HCT116 (cell line): ENCODE data around the gene CENPP.

ENCODE experiments used
- POLR2A ChIP-seq: IDR thresholded peaks from 2 replicates; pipeline ENCODE4 v1.7.0; 2011; ENCODE audit warnings: borderline replicate concordance; ENCODE audit not compliant: insufficient read depth, insufficient read length; ENCODE audit errors: extremely low read depth
- TF ChIP-seq, protein P1 (sequence below), 3 experiments: fragments of 200-600 bp in 1 of 3; sonication (generic) in 1 of 3; IDR thresholded peaks in 2 of 3; conservative IDR thresholded peaks in 1 of 3; 2 replicates each; pipeline ENCODE4 v1.5.1; 2012 to 2017; ENCODE audit warnings: low read depth in 2 of 3, low read length in 2 of 3, antibody characterized with exemption in 1 of 3, borderline replicate concordance in 1 of 3, control low read depth in 1 of 3, mild to moderate bottlenecking in 1 of 3, mixed read lengths in 1 of 3, mixed run types in 1 of 3, moderate library complexity in 1 of 3; ENCODE audit not compliant: insufficient read depth in 1 of 3

DNA sequence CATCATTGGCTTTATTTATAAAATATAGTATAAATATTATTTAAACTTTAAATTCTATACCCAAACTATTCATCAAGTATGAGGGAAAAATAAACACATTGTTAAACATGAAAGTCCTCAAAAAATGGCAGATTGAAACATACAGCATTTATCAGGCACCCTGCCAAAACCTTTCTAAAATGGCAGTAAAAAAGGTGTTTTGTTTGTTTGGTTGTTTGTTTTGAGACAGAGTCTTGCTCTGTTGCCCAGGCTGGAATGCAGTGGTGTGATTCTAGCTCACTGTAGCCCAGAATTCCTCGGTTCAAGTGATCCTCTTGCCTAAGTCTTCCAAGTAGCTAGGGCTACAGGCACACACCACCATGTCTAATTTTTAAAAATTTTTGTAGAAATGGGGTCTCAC is 270.2 kb downstream of the CENPP start:
- TF ChIP-seq, protein P1, sequence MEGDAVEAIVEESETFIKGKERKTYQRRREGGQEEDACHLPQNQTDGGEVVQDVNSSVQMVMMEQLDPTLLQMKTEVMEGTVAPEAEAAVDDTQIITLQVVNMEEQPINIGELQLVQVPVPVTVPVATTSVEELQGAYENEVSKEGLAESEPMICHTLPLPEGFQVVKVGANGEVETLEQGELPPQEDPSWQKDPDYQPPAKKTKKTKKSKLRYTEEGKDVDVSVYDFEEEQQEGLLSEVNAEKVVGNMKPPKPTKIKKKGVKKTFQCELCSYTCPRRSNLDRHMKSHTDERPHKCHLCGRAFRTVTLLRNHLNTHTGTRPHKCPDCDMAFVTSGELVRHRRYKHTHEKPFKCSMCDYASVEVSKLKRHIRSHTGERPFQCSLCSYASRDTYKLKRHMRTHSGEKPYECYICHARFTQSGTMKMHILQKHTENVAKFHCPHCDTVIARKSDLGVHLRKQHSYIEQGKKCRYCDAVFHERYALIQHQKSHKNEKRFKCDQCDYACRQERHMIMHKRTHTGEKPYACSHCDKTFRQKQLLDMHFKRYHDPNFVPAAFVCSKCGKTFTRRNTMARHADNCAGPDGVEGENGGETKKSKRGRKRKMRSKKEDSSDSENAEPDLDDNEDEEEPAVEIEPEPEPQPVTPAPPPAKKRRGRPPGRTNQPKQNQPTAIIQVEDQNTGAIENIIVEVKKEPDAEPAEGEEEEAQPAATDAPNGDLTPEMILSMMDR (IDR thresholded peaks at IDR 0.05 in 2 of 3, conservative IDR thresholded peaks at IDR 0.05 in 1 of 3; ENCODE audit: borderline replicate concordance in 1 of 3, insufficient read depth in 1 of 3, low read depth in 2 of 3, low read length in 2 of 3) = no peak
- TF ChIP-seq POLR2A = no peak
